ENCODE results near the gene RNF208. TPM values are rescaled to one million over a fixed set of nuclear protein-coding genes. Genes with fewer than 3 reads are reported as not detected.

Gene RNF208
- total RNA-seq, 4 donors from 2014 or later, result 1.1 to 6.5 (median 1.5) TPM

DNA sequence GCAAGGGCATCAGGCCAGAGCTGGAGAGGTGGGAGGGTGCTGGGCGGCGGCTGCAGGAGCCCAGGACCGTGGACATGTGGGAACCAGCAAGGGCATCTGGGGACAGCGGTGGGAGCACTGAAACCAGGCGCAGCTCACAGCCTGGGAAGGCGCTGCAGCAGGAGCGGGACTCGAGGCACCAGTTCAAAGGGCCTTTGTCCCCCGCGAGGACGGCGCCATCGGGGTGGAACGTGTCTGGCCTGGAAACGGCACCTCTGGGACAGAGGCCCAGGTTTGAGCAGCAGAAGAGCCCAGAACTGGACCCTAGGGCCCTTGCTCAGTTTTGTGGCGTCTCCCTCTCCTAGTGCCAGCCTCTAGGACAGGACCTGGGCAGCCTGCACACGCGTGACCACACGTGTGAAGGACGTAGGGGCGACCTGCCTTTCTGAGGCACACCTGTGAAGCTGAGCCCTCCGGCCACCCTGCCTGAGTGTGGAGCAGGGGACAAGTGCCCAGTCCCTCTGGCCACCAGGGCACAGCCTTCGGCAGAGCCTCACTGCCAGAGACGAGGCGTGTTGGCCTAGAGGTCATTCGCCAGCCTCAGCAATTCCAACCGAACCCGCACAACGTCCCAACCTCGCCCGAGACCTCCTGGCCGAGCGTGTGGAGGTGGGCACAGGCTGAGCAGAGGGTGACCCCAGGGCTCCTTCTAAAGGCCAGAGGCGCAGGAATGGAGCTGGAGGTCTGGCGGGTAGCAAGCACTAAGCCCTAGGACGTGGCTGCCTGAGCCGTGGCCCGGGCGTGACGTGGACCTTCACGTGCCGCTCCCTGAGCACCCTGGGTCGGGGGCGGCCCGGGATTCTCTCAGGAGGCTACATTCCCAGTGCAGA lies 48.0 kb downstream of the RNF208 start:
- Histone ChIP-seq H3K27ac (no peak overlapping the region), H3K4me3 (no peak overlapping the region), H3K27me3 (peaks cover 9 to 24% (median 17%) of the 10 kb centered on the region in 3 donors), H3K4me1 (peaks cover 0 to 4% of the 10 kb centered on the region in 2 donors), H3K36me3 (peaks cover 0 to 10% of the 10 kb centered on the region in 2 donors), H3K9me3 (no peaks in the 10 kb centered on the region)
- intact Hi-C loops (cut with DNase I; ENCODE audit: low total_unique reads), result no loop called here
- DNase-seq, result no peak
- in situ Hi-C loops (cut with MboI; ENCODE audit: low sequenced_read_pairs in 4 of 4), result no loop called here
- ATAC-seq, result no peak
- TF ChIP-seq CTCF (IDR thresholded peaks at IDR 0.05 in 4 of 5, conservative IDR thresholded peaks at IDR 0.05 in 1 of 5), result no peak
- no peak for TF ChIP-seq POLR2A (IDR thresholded peaks at IDR 0.05)

DNA sequence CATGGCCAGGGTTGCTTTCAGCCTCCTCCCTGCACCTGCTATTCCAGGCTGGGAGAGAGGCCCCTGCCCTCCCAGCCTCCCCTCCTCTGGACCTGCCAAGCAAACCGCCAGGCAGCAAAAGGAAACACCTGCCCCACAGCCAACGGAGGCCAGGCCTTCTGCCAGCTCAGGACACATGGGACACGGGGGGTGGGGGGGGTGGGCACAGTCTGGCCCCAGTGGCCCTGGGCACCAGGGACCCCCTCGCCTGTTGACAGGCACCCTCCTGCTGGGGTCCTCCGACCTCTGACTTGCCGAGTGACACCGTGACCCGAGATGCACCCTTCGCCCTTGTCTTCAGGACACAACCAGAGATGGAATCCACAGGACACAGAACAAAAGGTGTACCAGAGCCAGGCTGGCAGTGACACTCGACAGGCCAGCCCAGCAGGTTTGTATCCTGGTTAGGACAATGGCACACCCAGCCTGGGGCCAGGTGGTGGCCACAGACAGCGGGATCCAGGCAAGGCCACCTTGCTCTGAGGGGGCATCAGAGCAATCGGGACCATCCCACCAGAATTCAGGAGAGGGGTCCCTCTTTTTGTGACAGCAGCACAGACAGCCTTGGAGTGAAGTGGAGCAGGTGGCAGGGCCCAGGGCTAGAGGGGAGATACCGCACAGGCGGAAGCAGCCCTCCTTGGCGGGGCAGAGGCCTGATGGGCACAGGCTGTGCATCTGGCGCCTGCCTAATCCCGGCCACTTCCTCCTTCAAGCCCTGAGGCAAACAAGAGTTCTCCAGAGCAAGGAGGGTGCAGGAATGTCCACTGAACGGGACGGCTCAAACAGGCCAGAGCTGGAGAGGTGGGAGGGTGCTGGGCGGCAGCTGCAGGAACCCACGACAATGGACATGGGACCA lies 48.9 kb downstream of the RNF208 start:
- H3K4me3 ChIP-seq, result no peak overlapping the region
- no peak for TF ChIP-seq POLR2A (IDR thresholded peaks at IDR 0.05)
- TF ChIP-seq CTCF (IDR thresholded peaks at IDR 0.05 in 4 of 5, conservative IDR thresholded peaks at IDR 0.05 in 1 of 5), result no peak
- no peak for DNase-seq
- no peak overlapping the region for H3K27ac ChIP-seq
- in situ Hi-C loops (cut with MboI; ENCODE audit: low sequenced_read_pairs in 4 of 4), result no loop called here
- peaks cover 0 to 2% of the 10 kb centered on the region in 2 donors for H3K36me3 ChIP-seq
- peaks cover 5 to 8% of the 10 kb centered on the region in 2 donors for H3K4me1 ChIP-seq
- no peaks in the 10 kb centered on the region for H3K9me3 ChIP-seq
- intact Hi-C loops (cut with DNase I; ENCODE audit: low total_unique reads), result no loop called here
- ATAC-seq, result no peak
- H3K27me3 ChIP-seq, result peaks cover 14 to 27% (median 22%) of the 10 kb centered on the region in 3 donors

DNA sequence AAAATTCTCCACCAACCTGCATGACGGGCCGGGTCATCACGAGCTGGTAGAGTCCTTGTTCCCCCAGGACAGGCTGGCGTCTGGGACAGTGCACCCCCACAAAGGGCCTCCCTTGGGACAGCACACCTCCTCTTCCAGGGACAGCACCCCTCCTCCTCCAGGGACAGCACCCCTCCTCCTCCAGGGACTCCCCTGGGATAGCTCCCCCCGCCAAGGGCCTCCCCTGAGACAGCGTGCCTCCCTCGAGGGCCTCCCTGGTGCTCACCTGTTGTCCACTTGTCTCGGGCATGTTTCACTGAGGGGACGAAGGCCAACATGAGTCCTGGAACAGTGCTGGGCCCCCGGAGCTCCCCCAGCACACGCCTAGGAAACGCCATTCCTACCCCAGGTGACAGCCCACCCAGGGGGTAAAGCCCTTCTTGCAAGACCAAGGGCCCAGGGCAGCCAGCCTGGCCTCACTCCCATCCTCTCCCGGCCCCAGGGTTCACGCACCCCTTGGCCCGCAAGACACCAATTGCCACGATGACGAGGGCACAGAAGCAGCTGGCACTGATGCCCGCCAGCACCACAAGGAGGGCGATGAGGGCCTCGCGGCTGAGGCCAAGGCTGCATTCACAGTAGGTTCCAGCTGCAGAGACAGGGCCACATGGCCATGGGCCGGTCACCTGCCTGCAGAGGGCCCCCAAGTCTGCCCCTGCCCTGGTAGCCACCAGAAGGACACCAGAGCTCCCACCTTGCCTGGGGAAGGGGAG lies 50.7 kb downstream of the RNF208 start:
- DNase-seq (no peak), ATAC-seq (no peak)
- intact Hi-C loops (cut with DNase I; ENCODE audit: low total_unique reads) (no loop called here), in situ Hi-C loops (cut with MboI; ENCODE audit: low sequenced_read_pairs in 4 of 4) (no loop called here)
- H3K4me3 ChIP-seq, result no peak overlapping the region
- H3K36me3 ChIP-seq, result no peaks in the 10 kb centered on the region
- H3K27me3 ChIP-seq, result peaks cover 32 to 45% (median 41%) of the 10 kb centered on the region in 3 donors
- no peaks in the 10 kb centered on the region for H3K9me3 ChIP-seq
- TF ChIP-seq CTCF (IDR thresholded peaks at IDR 0.05 in 4 of 5, conservative IDR thresholded peaks at IDR 0.05 in 1 of 5) (no peak), POLR2A (IDR thresholded peaks at IDR 0.05) (no peak)
- no peak overlapping the region for H3K27ac ChIP-seq
- H3K4me1 ChIP-seq, result peaks cover 8 to 10% of the 10 kb centered on the region in 2 donors

GRCh38 chr9:137170486-137171148 lies 51.4 kb downstream of the RNF208 start:
- intact Hi-C loops (cut with DNase I; ENCODE audit: low total_unique reads), result no loop called here
- H3K27me3 ChIP-seq, result peaks cover 39 to 52% (median 48%) of the 10 kb centered on the region in 3 donors

More at GRCh38 chr9:137170486-137171148, 51.4 kb downstream of the RNF208 start:
- no peaks in the 10 kb centered on the region for H3K36me3 ChIP-seq
- H3K4me3 ChIP-seq, result no peak overlapping the region
- ATAC-seq, result no peak
- TF ChIP-seq POLR2A (IDR thresholded peaks at IDR 0.05), result no peak
- no peak for TF ChIP-seq CTCF (IDR thresholded peaks at IDR 0.05 in 4 of 5, conservative IDR thresholded peaks at IDR 0.05 in 1 of 5)
- H3K27ac ChIP-seq, result no peak overlapping the region
- H3K4me1 ChIP-seq, result peaks cover 8 to 10% of the 10 kb centered on the region in 2 donors
- in situ Hi-C loops (cut with MboI; ENCODE audit: low sequenced_read_pairs in 4 of 4), result no loop called here
- no peak for DNase-seq
- no peaks in the 10 kb centered on the region for H3K9me3 ChIP-seq

Data from gastrocnemius medialis (tissue), 4 donors.